Neural progenitor cell (in vitro differentiated cells): ENCODE measurements around the gene ZNF423. TPM values are rescaled to one million over a fixed set of nuclear protein-coding genes. Genes with fewer than 3 reads are reported as not detected.

Experiments used
- DNase-seq: peaks from one replicate; pipeline ENCODE4 v3.0.0-alpha.2; 2016; ENCODE audit warnings: low spot score
- H2AFZ ChIP-seq: fragments of 200-600 bp; sonication (generic); replicated peaks from 2 replicates; pipeline ENCODE4 v1.6.1; 2016; ENCODE audit warnings: antibody characterized with exemption
- H3F3A ChIP-seq: fragments of 200-600 bp; sonication (generic); 2 replicates; pipeline ENCODE4 v1.6.1; 2016; ENCODE audit warnings: antibody characterized with exemption, low read depth
- H3K27ac ChIP-seq: fragments of 200-600 bp; sonication (generic); 2 replicates; pipeline ENCODE4 v1.5.1; 2016; ENCODE audit warnings: mild to moderate bottlenecking
- H3K27me3 ChIP-seq: fragments of 200-600 bp; sonication (generic); 2 replicates; pipeline ENCODE4 v1.6.1; 2016; ENCODE audit warnings: mild to moderate bottlenecking, moderate library complexity
- H3K36me3 ChIP-seq: fragments of 200-600 bp; sonication (generic); 2 replicates; pipeline ENCODE4 v1.5.1; 2016
- H3K4me1 ChIP-seq: fragments of 200-600 bp; sonication (generic); 2 replicates; pipeline ENCODE4 v1.6.1; 2016; ENCODE audit warnings: mixed run types
- H3K4me2 ChIP-seq: fragments of 200-600 bp; sonication (generic); 2 replicates; pipeline ENCODE4 v1.6.1; 2016
- H3K4me3 ChIP-seq: fragments of 200-600 bp; sonication (generic); 2 replicates; pipeline ENCODE4 v1.5.1; 2016
- H3K79me2 ChIP-seq: fragments of 200-600 bp; sonication (generic); 2 replicates; pipeline ENCODE4 v1.6.1; 2016; ENCODE audit warnings: low read depth
- H3K9ac ChIP-seq: fragments of 200-600 bp; sonication (generic); 2 replicates; pipeline ENCODE4 v1.6.1; 2016
- H3K9me3 ChIP-seq: fragments of 200-600 bp; sonication (generic); 2 replicates; pipeline ENCODE4 v1.5.1; 2016; ENCODE audit warnings: low read depth
- H4K20me1 ChIP-seq: fragments of 200-600 bp; sonication (generic); 2 replicates; pipeline ENCODE4 v1.6.1; 2016; ENCODE audit warnings: low read depth
- H3K27ac Mint-ChIP-seq: 3 replicates; pipeline ENCODE4 v1.8.0; 2021; ENCODE audit warnings: mixed read lengths
- H3K27me3 Mint-ChIP-seq: 2 replicates; pipeline ENCODE4 v1.8.0; 2022; ENCODE audit warnings: low read depth, mild to moderate bottlenecking, inconsistent platforms, moderate library complexity, mixed read lengths; ENCODE audit not compliant: insufficient read depth
- H3K36me3 Mint-ChIP-seq: 3 replicates; pipeline ENCODE4 v1.8.0; 2021; ENCODE audit warnings: mixed read lengths
- H3K4me1 Mint-ChIP-seq: 3 replicates; pipeline ENCODE4 v1.8.0; 2021; ENCODE audit warnings: mixed read lengths
- H3K4me3 Mint-ChIP-seq: 3 replicates; pipeline ENCODE4 v1.8.0; 2021; ENCODE audit warnings: mild to moderate bottlenecking, moderate library complexity, mixed read lengths
- H3K9me3 Mint-ChIP-seq: 3 replicates; pipeline ENCODE4 v1.8.0; 2020; ENCODE audit warnings: mixed read lengths
- EZH2 ChIP-seq: fragments of 200-600 bp; sonication (generic); IDR thresholded peaks from 2 replicates; pipeline ENCODE4 v1.6.1; 2017; ENCODE audit warnings: antibody characterized with exemption, mild to moderate bottlenecking, moderate library complexity
- EZH2phosphoT487 ChIP-seq: fragments of 200-600 bp; sonication (generic); IDR thresholded peaks from 2 replicates; pipeline ENCODE4 v1.6.1; 2017; ENCODE audit warnings: antibody characterized with exemption
- total RNA-seq: library from RNA; depleted of rRNA; stranded (reverse); fragments of >200 nt; gene quantifications from 2 replicates; pipeline ENCODE4 v1.2.3, GENCODE V29; 2015; ENCODE audit warnings: low replicate concordance
- TF ChIP-seq, protein P1 (sequence below): fragments of 200-600 bp; sonication (generic); IDR thresholded peaks from 2 replicates; pipeline ENCODE4 v1.5.1; 2017; ENCODE audit warnings: antibody characterized with exemption, mild to moderate bottlenecking

ZNF423 gene
- total RNA-seq, 1 donor from 2014 or later = 21.9 TPM

DNA sequence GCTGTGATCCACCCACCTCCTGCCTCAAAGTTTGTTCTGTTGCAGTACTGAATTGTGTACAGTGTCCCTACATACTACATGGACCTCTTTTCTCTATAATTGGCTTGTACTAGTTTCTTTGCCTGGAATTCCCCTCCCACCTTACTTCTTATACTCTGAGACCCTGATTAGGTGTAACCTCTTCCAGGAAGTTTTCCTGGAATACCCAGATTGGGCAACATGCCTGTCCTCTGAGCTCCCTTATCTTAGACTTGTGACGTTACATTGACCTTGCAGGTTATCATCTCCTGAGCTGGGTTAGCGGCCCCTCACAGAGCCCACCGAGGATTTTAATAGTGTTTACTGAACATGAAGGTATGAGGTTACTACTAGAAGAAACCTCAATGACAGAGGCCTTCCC lies 237.0 kb downstream of the ZNF423 start:
- Histone ChIP-seq H3K79me2 (peaks cover 1% of the 10 kb centered on the region), H3K9ac (no peak overlapping the region), H4K20me1 (peaks cover 27% of the 10 kb centered on the region), H3K27ac (no peak overlapping the region), H3K4me2 (no peak overlapping the region), H3K36me3 (no peaks in the 10 kb centered on the region), H3K4me3 (no peak overlapping the region), H3K27me3 (no peaks in the 10 kb centered on the region), H3K4me1 (no peaks in the 10 kb centered on the region), H3K9me3 (no peaks in the 10 kb centered on the region), H3F3A (no peaks in the 10 kb centered on the region), H2AFZ (no peak overlapping the region)
- no peak for DNase-seq
- no peak overlapping the region for H3K27ac Mint-ChIP-seq
- peaks cover 6% of the 10 kb centered on the region for H3K27me3 Mint-ChIP-seq
- TF ChIP-seq EZH2phosphoT487 (no peak), EZH2 (no peak)
- TF ChIP-seq, protein P1, sequence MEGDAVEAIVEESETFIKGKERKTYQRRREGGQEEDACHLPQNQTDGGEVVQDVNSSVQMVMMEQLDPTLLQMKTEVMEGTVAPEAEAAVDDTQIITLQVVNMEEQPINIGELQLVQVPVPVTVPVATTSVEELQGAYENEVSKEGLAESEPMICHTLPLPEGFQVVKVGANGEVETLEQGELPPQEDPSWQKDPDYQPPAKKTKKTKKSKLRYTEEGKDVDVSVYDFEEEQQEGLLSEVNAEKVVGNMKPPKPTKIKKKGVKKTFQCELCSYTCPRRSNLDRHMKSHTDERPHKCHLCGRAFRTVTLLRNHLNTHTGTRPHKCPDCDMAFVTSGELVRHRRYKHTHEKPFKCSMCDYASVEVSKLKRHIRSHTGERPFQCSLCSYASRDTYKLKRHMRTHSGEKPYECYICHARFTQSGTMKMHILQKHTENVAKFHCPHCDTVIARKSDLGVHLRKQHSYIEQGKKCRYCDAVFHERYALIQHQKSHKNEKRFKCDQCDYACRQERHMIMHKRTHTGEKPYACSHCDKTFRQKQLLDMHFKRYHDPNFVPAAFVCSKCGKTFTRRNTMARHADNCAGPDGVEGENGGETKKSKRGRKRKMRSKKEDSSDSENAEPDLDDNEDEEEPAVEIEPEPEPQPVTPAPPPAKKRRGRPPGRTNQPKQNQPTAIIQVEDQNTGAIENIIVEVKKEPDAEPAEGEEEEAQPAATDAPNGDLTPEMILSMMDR = no peak
- peaks cover 11% of the 10 kb centered on the region for H3K36me3 Mint-ChIP-seq
- H3K9me3 Mint-ChIP-seq = peaks cover under 1% of the 10 kb centered on the region
- H3K4me1 Mint-ChIP-seq = peaks cover 30% of the 10 kb centered on the region
- H3K4me3 Mint-ChIP-seq = no peak overlapping the region

GRCh38 chr16:49617710-49618330 lies 238.1 kb downstream of the ZNF423 start:
- Histone ChIP-seq H3K4me2 (no peak overlapping the region), H3K27me3 (no peaks in the 10 kb centered on the region), H3F3A (no peaks in the 10 kb centered on the region), H2AFZ (no peak overlapping the region), H3K9me3 (no peaks in the 10 kb centered on the region), H3K36me3 (no peaks in the 10 kb centered on the region), H3K79me2 (peaks cover 5% of the 10 kb centered on the region), H3K4me1 (no peaks in the 10 kb centered on the region), H4K20me1 (peaks cover 27% of the 10 kb centered on the region), H3K27ac (no peak overlapping the region), H3K9ac (no peak overlapping the region), H3K4me3 (no peak overlapping the region)
- H3K4me3 Mint-ChIP-seq = no peak overlapping the region
- peaks cover 21% of the 10 kb centered on the region for H3K36me3 Mint-ChIP-seq
- H3K27me3 Mint-ChIP-seq = peaks cover 6% of the 10 kb centered on the region
- H3K4me1 Mint-ChIP-seq = peaks cover 23% of the 10 kb centered on the region
- peaks cover 2% of the 10 kb centered on the region for H3K9me3 Mint-ChIP-seq
- DNase-seq = no peak
- no peak overlapping the region for H3K27ac Mint-ChIP-seq
- TF ChIP-seq, protein P1 = no peak
- TF ChIP-seq EZH2 (no peak), EZH2phosphoT487 (no peak)

DNA sequence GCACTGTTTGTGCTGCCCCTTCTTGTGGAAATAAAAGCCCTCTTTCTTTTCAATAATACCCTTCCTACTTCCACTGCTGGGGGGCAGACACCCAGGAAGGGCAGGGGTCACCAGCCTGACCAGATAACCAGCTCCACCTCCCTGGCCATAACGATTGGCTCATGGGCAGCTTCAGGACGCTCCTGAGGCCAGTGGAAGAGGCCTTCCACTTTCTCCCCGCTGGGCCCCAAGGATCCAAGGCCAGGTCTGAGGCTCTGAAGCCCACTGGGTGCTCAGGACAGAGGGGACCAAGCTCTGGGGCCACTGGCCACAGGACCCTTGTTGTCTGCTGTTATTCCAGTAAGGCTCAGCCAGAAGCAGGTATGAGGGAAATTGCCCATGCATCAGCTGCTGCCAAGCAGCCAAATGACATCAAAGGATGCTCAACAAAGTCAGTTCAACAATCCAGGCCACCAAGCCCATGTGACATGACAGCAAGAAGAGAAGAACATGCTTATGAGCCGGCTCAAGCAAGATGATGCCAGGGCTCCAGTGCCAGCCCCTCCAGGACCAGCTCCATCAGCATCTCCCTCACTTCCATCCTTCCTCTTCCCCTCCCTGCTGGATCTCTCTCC lies 238.8 kb downstream of the ZNF423 start:
- Histone ChIP-seq H4K20me1 (peaks cover 21% of the 10 kb centered on the region), H3K27me3 (no peaks in the 10 kb centered on the region), H3K9ac (no peak overlapping the region), H3F3A (no peaks in the 10 kb centered on the region), H3K9me3 (no peaks in the 10 kb centered on the region), H3K79me2 (peaks cover 5% of the 10 kb centered on the region), H3K4me2 (no peak overlapping the region), H3K4me3 (no peak overlapping the region), H2AFZ (no peak overlapping the region), H3K27ac (no peak overlapping the region), H3K4me1 (no peaks in the 10 kb centered on the region), H3K36me3 (no peaks in the 10 kb centered on the region)
- Mint-ChIP-seq H3K4me1 (peaks cover 19% of the 10 kb centered on the region), H3K9me3 (peaks cover 8% of the 10 kb centered on the region), H3K27ac (no peak overlapping the region), H3K4me3 (no peak overlapping the region), H3K36me3 (peaks cover 27% of the 10 kb centered on the region), H3K27me3 (peaks cover 6% of the 10 kb centered on the region)
- TF ChIP-seq, protein P1 = no peak
- TF ChIP-seq EZH2 = no peak
- no peak for TF ChIP-seq EZH2phosphoT487
- no peak for DNase-seq
